ENCODE data around the gene FAAH.

DNA sequence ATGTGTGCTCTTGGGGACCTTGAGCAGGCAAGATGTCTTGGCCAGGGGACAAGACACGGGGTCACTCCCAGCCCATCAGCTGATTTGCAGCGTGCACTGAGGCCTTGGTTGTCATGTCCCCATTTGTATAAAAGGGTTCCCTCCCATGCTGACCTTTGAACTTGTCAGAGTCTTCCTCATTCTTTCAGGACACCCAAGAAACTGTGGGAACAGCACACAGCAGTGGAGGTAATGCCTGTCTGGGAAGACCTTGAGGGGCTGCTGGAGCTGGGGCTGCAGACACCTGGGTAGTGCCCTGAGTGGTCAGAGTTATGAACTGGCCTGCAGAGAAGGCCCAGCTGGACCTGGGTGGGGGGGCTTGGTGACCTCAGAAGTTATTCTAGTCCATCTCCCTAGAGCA, 46.4 kb downstream of the FAAH start:
- TF ChIP-seq, protein P1, sequence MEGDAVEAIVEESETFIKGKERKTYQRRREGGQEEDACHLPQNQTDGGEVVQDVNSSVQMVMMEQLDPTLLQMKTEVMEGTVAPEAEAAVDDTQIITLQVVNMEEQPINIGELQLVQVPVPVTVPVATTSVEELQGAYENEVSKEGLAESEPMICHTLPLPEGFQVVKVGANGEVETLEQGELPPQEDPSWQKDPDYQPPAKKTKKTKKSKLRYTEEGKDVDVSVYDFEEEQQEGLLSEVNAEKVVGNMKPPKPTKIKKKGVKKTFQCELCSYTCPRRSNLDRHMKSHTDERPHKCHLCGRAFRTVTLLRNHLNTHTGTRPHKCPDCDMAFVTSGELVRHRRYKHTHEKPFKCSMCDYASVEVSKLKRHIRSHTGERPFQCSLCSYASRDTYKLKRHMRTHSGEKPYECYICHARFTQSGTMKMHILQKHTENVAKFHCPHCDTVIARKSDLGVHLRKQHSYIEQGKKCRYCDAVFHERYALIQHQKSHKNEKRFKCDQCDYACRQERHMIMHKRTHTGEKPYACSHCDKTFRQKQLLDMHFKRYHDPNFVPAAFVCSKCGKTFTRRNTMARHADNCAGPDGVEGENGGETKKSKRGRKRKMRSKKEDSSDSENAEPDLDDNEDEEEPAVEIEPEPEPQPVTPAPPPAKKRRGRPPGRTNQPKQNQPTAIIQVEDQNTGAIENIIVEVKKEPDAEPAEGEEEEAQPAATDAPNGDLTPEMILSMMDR (conservative IDR thresholded peaks at IDR 0.05; ENCODE audit: low read depth, low read length): no peak
- no peak for TF ChIP-seq EZH2 (IDR thresholded peaks at IDR 0.05; ENCODE audit: low read length, unreplicated experiment)
